Colonic mucosa (tissue), 4 donors: ENCODE measurements around the gene SLC47A1. TPM values are rescaled to one million over a fixed set of nuclear protein-coding genes. Genes with fewer than 3 reads are reported as not detected.

Experiments
- DNase-seq: peaks from one replicate; pipeline ENCODE4 v3.0.0-alpha.2; 2020
- H3K27ac ChIP-seq: fragments of 200-600 bp; one replicate; pipeline ENCODE4 v1.8.0; 2021
- H3K27me3 ChIP-seq: fragments of 200-600 bp; one replicate; pipeline ENCODE4 v1.8.0; 2021
- H3K36me3 ChIP-seq: fragments of 200-600 bp; one replicate; pipeline ENCODE4 v1.8.0; 2021
- H3K4me1 ChIP-seq: fragments of 200-600 bp; one replicate; pipeline ENCODE4 v1.8.0; 2021; ENCODE audit warnings: mild to moderate bottlenecking
- H3K4me3 ChIP-seq: fragments of 200-600 bp; one replicate; pipeline ENCODE4 v1.8.0; 2021
- H3K9ac ChIP-seq, 2 donors: one replicate each; pipeline ENCODE4 v1.7.0; 2013; ENCODE audit warnings: control low read depth in 2 of 2, low read depth in 2 of 2, low read length in 2 of 2
- H3K9me3 ChIP-seq: fragments of 200-600 bp; one replicate; pipeline ENCODE4 v1.8.0; 2021
- intact Hi-C: fragments of 100-400 bp; cut with DNase I; formaldehyde crosslinking; loops from one replicate; pipeline ENCODE4 v1.14.1; 2022
- total RNA-seq, 2 donors: library from RNA; stranded (reverse); fragmentation: NEBNext Ultra II Directional in 1 of 2; extraction: Animal tissue kit (Norgen Biotek cat#: 25700) in 1 of 2; gene quantifications; one replicate each; pipeline ENCODE4 v1.2.1, GENCODE V29; 2021
- TF ChIP-seq, protein P1 (sequence below): fragments of 200-600 bp; IDR thresholded peaks from one replicate; pipeline ENCODE4 v1.8.0; 2022; ENCODE audit warnings: antibody characterized with exemption, mild to moderate bottlenecking
- donor health status: healthy.
- donor health status: DM: no; HTN: no; CAD: no.
- donor health status: DM: no; HTN: no; CAD: no.

SLC47A1 gene
- total RNA-seq, 2 donors from 2014 or later = 0.37 to 1.0 TPM

DNA sequence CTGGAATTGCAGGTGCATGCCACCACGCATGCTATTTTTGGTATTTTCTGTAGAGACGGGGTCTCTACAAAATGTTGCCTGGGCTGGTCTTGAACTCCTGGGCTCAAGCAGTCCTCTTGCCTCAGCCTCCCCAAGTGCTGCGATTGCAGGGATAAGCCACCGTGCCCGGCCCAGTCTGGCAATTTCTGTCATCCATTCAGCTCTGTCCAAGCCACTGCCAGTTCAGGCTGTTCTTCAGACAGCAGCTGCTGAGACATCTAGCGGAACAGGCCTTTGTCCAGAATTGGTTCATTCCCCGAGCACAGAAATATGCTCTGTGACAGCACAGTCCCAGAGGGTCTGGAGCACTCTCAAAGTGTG is 5.4 kb downstream of the SLC47A1 start:
- Histone ChIP-seq H3K27me3 (peaks cover 17% of the 10 kb centered on the region), H3K36me3 (no peaks in the 10 kb centered on the region), H3K9ac (no peak overlapping the region), H3K4me1 (no peaks in the 10 kb centered on the region), H3K9me3 (no peaks in the 10 kb centered on the region), H3K27ac (no peak overlapping the region), H3K4me3 (no peak overlapping the region)
- TF ChIP-seq, protein P1, sequence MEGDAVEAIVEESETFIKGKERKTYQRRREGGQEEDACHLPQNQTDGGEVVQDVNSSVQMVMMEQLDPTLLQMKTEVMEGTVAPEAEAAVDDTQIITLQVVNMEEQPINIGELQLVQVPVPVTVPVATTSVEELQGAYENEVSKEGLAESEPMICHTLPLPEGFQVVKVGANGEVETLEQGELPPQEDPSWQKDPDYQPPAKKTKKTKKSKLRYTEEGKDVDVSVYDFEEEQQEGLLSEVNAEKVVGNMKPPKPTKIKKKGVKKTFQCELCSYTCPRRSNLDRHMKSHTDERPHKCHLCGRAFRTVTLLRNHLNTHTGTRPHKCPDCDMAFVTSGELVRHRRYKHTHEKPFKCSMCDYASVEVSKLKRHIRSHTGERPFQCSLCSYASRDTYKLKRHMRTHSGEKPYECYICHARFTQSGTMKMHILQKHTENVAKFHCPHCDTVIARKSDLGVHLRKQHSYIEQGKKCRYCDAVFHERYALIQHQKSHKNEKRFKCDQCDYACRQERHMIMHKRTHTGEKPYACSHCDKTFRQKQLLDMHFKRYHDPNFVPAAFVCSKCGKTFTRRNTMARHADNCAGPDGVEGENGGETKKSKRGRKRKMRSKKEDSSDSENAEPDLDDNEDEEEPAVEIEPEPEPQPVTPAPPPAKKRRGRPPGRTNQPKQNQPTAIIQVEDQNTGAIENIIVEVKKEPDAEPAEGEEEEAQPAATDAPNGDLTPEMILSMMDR = no peak
- DNase-seq = no peak
- intact Hi-C loops = no loop called here

DNA sequence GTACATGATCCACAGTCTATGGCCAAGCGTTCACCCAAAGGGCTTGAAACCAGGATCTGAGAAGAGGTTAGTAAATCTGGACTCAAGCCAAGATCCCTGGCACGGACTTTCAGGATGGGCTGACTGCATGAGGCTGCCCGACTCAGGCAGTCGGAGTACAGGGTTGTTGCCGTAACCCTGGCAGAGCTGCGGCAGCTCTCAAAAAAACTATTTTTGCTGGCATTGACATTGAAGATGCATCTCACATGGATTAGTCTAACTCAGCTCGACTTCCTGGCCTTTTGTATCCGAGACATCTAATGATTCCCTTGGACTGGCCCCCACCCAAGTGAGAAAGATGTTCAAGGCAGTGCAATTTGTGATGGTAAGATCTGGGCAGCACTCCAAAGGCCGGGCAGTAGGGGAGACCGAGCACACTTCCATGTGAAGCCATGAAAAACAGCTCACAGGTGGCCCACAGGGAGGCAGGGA is 6.2 kb downstream of the SLC47A1 start:
- no peak for DNase-seq
- H3K4me3 ChIP-seq = no peak overlapping the region
- TF ChIP-seq, protein P1 = no peak
- intact Hi-C loops = loop anchor here (10.0 kb wide), 1 partner anchor 55 kb away; no protein-coding TSS in a partner anchor
- no peak overlapping the region for H3K9ac ChIP-seq
- H3K36me3 ChIP-seq = no peaks in the 10 kb centered on the region
- H3K27me3 ChIP-seq = peaks cover 8% of the 10 kb centered on the region
- no peaks in the 10 kb centered on the region for H3K4me1 ChIP-seq
- no peak overlapping the region for H3K27ac ChIP-seq
- H3K9me3 ChIP-seq = no peaks in the 10 kb centered on the region

DNA sequence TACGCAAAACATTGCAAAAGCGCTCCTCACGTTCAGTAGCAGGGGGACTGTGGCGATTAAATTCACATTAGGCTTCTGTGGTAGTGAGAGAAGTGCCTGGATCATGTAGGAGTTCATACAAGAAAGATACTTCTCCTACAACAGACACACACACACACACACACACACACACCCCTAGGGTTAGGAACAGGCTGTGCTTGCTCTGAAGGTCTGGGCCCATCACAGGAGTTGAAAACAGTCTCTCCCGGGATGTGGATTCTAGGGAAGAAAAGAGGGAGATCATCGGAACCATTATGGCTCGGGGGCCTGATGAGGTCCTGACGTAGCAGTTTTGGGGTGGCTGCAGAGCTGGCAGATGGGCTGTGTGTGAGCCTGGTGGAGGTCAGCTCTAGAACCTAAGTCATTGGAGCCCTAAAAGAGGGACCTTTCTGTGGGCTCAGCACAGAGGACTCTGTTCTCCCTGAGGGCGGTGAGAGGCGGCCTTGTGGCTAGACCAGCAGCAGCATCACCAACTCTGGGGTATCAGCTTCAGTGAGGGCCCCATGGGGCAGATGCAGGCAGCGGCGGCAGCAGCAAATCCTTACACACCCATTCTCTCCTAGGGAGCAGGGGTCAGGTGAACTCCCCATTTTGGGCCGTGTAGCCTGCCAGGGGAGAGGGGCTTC is 7.2 kb downstream of the SLC47A1 start:
- Histone ChIP-seq H3K9me3 (no peaks in the 10 kb centered on the region), H3K27ac (no peak overlapping the region), H3K4me3 (no peak overlapping the region), H3K36me3 (no peaks in the 10 kb centered on the region), H3K4me1 (no peaks in the 10 kb centered on the region), H3K9ac (no peak overlapping the region), H3K27me3 (no peaks in the 10 kb centered on the region)
- DNase-seq = no peak
- intact Hi-C loops = loop anchor here (10.0 kb wide), 1 partner anchor 54 kb away; no protein-coding TSS in a partner anchor
- TF ChIP-seq, protein P1 = no peak

DNA sequence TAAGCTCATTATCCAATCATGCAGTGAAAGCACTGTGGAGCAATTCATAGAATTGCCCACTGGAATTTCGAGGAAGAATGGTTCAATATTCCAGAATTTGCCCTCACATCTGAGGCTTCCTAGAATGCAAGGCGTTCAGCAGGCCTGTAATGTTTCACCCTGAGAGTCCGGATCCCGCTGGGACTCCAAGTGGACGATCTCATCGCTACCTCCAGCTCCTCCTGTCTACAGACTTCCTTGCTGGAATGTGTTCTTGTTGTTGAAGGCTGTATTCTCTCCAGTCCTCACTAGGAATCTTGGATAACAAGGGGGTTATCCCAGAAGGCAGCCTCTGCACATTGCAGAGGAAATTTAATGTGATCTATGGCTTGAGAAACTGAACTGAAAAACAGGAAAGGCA is 7.8 kb downstream of the SLC47A1 start:
- H3K4me3 ChIP-seq = no peak overlapping the region
- TF ChIP-seq, protein P1 = no peak
- no peak for DNase-seq
- H3K4me1 ChIP-seq = peaks cover 5% of the 10 kb centered on the region
- no peaks in the 10 kb centered on the region for H3K36me3 ChIP-seq
- H3K27me3 ChIP-seq = no peaks in the 10 kb centered on the region
- H3K27ac ChIP-seq = no peak overlapping the region
- H3K9ac ChIP-seq = no peak overlapping the region
- intact Hi-C loops = loop anchor here (10.0 kb wide), 1 partner anchor 53 kb away; no protein-coding TSS in a partner anchor
- H3K9me3 ChIP-seq = no peaks in the 10 kb centered on the region

DNA sequence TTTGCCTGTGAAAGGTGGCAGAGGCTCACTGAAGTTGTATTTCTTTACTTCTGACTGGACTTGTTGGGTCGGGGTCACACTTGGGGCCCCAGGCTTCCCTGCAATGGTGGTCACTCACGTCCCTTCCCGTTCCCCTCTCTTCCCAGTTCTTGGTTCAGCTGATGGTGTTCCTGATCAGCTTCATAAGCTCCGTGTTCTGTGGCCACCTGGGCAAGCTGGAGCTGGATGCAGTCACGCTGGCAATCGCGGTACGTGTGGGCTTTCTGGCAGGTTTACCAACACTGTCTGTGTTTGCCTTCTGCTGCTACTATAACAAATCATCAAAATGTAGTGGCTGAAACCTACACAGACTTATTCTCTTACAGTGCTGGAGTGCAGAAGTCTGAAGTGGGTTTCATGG is 8.6 kb downstream of the SLC47A1 start:
- Histone ChIP-seq H3K27ac (no peak overlapping the region), H3K9me3 (no peaks in the 10 kb centered on the region), H3K36me3 (no peaks in the 10 kb centered on the region), H3K9ac (no peak overlapping the region), H3K27me3 (no peaks in the 10 kb centered on the region), H3K4me3 (no peak overlapping the region), H3K4me1 (peaks cover 8% of the 10 kb centered on the region)
- TF ChIP-seq, protein P1 = no peak
- intact Hi-C loops = loop anchor here (10.0 kb wide), 1 partner anchor 53 kb away; no protein-coding TSS in a partner anchor
- DNase-seq = no peak
